Skeletal muscle cell (primary cell): ENCODE data around the gene RABGAP1.

ENCODE experiments used
- DNase-seq: peaks from one replicate; pipeline ENCODE4 v3.0.0-alpha.2; 2010; ENCODE audit warnings: low read depth
- H3K4me3 ChIP-seq: 2 replicates; pipeline ENCODE4 v1.5.1; 2011; ENCODE audit warnings: low read depth, mild to moderate bottlenecking, control low read depth, low read length, moderate library complexity

The RABGAP1 gene

DNA sequence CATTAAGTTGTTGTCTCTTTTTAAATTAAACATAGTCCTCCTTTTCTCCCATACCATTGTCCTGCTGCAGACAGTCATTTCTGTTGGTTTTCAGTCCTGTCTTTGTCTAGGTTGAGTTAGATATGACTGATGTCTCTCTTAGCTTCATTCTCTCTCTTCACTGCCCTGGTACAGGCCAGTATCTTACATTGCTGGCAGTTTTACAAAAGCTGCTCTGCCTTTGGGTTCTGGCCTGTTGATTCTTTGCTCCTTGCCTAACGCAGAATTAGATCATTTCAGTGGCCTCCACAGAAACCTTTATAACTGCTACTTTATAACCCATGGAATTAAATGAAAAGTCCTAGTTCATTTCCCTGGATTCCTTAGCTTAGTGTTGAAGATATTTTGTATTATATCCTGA lies 126.3 kb downstream of the RABGAP1 start:
- no peak for DNase-seq

DNA sequence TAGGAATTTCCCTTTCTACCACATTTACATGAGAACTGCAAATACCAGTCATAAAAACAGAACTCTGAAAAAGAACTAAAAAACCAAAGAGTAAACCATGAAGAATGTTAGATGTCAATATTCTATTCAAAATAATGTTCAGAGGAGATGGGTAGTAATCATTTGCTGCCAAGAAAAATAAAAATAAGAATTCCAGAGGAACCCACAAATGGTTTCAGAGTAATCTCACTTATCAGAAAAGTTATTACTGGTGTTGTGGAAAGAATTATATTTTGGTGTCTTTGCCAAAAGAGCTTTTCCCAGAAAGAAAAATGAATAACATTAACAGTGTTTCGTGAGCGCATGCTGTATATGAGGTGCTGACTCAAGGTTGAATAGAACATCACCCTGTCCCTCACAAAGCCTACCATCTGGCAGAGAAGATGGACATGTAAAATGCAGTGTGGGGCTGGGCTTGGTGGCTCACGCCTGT lies 128.2 kb downstream of the RABGAP1 start:
- DNase-seq, result peak; percentile 90
- H3K4me3 ChIP-seq, result no peak overlapping the region

More for the DNA sequence above, 126.3 kb downstream of the RABGAP1 start:
- H3K4me3 ChIP-seq, result no peak overlapping the region

DNA sequence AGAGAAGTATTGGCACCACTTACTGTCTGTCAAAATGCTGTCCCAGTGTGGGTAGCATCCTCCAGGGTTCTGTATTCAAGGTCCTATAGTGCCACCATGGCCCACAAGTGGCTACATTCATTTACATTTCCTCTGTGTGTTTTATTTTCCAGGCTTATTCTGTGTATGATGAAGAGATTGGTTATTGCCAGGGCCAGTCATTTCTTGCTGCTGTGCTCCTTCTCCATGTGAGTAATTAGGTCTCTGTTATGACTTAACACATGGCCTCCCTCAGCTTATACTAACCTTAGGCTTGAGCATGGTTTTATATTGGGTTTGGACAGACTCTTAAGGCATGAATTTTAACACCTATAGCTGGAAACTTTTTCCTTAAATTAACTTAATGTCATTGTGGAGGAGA lies 129.4 kb downstream of the RABGAP1 start:
- DNase-seq, result no peak
- no peak overlapping the region for H3K4me3 ChIP-seq

DNA sequence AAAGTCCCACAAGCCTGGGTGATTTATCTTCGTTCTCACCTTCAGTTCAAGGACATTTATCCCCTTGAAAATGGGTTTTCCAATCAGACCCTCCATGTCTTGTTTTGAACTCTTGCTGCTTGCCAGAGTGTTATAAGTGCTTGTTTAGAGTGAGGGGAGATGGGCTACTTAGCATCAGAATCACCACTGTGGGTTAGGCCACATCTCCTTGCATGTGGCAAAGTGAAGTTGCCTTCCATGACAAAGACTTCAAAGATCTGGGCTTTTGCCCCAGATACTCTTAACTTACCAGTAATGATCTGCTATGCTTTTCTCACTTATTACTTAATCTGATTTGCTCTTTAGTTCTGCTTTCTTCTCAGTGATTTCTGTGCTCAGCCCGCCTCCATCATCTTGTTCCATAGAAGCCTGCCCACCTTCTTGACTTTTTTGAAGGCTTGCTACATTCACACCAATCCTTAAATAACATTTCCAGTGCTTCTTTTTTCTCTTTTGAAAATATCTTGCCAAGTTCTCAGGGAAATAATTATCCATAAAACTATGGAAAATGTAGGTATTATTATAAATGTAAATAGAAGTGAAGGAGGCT lies 131.7 kb downstream of the RABGAP1 start:
- no peak for DNase-seq
- H3K4me3 ChIP-seq, result no peak overlapping the region

DNA sequence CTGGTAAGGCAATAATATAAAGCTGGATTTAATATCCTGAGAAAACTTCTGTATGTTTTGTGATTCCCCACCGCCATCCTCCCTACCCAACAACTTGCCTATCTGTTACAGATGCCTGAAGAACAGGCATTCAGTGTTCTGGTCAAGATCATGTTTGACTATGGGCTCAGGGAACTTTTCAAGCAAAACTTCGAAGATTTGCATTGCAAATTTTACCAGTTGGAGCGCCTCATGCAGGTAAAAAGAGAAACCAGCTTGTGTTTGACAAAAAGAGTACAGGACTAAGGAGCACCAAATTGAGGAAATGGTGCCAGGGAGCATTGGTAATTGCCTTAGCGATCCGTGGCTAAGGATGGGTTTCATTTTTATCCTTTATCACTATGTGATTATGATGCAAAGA lies 132.6 kb downstream of the RABGAP1 start:
- no peak overlapping the region for H3K4me3 ChIP-seq
- no peak for DNase-seq

DNA sequence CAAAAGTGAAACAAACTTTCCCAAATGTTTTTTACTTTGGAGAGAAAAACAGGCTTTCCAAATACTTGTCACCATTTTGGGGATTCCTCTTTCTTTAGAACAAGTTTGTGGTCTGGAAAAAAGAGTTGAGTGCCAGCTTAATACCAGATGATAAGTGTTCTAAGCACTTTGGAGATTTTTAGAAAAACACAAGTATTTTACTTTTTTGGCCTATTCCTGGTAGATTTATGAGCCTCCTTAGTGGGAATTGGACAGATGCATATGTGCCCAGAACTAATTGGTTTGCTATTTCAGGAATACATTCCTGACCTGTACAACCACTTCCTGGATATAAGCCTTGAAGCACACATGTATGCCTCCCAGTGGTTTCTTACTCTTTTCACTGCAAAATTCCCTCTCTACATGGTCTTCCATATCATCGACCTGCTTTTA lies 133.2 kb downstream of the RABGAP1 start:
- DNase-seq, result peak; percentile 67
- no peak overlapping the region for H3K4me3 ChIP-seq

DNA sequence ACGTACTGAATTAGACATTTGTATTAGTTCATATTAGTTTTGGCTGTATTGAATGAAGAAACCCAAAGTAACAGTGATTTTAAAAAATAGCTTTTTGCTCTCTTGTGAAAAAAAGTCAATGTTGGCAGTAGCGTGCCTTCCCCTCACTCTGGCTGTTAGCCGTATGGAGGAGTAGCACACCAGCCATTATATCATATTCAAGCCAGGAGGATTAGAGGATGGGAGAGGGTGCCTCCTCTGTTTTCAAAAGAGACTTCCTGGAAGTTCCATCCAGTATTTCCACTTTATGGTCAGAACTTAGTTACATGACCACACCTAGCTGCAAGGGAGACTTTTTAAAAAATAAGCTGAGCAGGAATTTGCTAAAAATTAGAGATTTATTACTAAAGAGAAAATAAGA lies 133.8 kb downstream of the RABGAP1 start:
- no peak overlapping the region for H3K4me3 ChIP-seq
- no peak for DNase-seq

DNA sequence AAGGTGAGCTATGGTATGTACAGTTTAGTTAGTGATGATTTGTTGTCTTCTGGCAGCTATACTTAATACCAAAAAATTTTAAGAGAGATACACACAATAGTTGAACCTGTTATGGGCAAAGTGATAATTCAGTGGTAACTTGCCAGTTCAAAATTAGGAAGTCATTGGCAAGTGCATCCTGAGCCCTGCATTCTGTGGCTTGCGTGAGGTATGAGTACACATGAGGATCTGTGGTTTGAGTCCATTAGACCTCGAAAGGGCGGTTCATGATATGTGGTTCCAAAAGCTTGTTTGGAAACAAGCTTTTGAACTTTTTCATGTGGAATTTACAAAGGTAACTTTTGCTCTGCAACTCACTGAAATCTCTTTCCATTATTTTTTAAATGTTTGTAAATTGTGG lies 139.6 kb downstream of the RABGAP1 start:
- DNase-seq, result no peak

DNA sequence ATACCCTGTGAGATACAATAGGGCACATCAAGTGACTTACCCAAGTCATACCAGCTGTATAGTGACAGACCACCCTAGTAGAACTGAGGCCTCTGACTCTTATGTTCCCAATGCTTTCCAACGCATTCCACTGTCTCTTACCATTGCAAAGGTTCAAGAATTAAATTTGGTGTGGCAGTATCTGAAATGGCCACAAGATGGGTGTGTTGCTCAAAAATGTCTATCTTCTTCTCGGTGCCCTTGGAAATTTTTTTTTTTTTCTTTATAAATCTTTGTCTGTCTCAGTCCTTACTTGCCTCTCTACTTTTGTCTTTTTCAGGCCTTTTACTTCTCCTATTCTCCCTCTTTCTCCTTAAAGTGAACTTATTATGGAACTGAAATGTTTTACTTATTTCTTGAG lies 141.0 kb downstream of the RABGAP1 start:
- no peak for DNase-seq
- no peak overlapping the region for H3K4me3 ChIP-seq

More for the DNA sequence above, 139.6 kb downstream of the RABGAP1 start:
- no peak overlapping the region for H3K4me3 ChIP-seq

DNA sequence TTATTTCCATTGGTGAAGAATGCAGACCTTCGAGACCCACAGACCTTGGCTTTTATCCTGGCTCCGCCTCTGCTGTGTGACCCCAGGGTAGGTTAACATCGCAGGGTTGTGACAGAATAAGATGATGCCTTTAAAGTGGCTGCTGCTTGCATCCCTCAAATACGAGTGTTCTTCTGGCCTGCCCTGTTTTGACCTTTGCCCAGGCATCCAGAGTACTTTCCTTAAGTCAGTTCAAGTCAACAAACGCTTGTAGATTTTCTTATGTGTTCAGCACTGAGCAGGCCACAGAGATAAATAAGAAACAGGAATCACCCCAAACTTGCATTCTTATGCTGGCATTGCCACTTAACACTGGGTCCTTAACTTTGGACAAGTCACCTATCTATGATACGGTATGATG lies 142.9 kb downstream of the RABGAP1 start:
- DNase-seq, result no peak

DNA sequence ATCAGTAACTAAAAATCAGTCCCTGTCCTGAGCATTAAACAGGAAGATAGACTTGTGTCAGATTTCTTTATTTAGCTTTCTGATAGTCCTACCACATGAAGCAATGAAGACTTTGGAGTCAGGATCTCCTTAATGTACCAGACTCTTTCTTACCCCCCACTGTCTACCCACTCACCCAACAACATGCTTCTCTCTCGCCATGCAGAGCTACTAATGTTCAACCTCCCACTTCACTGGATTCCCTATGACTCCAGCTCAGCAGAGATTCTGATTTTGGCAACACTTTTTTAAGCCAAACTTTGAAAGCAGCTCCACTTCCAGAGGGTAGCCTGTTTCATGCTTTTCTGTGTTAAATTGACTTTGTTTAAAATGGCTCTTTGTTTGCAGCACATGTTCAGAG lies 143.4 kb downstream of the RABGAP1 start:
- DNase-seq, result no peak
- H3K4me3 ChIP-seq, result no peak overlapping the region

More for the DNA sequence above, 142.9 kb downstream of the RABGAP1 start:
- H3K4me3 ChIP-seq, result no peak overlapping the region

DNA sequence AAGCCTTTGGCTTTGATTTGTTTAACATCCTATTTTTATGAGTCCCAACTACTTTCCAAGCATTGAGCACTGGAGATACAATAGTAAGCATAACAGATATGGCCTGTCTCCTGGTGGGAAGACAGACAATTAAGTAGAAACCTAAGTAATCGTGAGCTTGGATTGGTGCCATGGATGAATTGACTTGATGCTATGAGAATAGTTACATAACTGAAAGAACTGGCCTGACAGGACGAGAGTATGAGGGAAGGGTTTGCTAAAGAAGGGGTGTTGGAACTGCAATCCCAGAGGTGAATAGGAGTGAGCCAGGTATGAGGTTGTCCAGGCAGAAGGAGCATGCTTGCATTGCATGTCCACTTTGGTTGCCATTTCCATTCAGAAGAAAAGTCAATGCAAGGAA lies 145.1 kb downstream of the RABGAP1 start:
- no peak overlapping the region for H3K4me3 ChIP-seq

DNA sequence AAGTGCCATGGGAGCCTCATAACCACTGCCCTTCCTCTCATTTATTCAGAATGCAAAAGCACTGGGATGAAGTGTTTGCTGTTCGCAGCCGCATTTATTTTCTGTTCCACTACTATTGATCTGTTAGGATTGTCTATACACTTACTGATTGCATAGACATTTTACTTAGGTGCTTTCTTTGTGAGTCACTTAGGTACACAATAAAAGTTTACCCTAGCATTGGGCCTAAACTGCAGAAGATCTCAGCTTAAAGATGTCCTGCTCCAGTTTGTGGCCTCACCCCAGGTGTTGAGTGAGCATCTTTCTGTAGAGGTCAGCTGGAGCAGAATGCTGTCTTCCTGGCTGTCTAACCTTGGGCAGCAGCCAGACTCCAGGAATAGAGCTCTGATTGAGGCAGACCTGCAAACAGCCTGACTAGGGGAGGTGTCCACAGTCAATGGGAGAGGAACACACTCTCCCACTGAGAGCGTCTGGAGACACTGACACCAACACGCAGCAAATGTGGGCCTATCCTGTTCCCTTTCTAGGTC lies 146.6 kb downstream of the RABGAP1 start:
- no peak overlapping the region for H3K4me3 ChIP-seq
- no peak for DNase-seq

More for the DNA sequence above, 145.1 kb downstream of the RABGAP1 start:
- DNase-seq, result no peak

DNA sequence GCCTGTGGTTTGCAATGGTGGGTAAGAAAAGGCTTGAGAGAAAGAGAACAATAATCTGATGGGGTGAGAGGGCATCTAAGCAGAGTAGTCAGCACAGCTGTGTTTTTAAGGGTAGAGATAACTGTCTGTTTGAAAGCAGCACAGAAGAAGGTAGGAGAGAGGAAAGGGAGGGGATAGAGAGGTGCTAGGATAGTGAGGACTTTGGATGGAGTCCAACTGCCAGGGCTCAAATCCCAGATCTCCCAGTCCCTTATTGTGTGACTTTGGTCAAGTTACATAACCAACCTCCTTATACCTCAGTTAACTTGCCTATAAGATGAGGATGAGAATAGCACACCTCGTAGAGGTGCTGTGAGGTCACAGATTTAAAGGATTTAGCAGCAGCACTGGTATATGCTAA lies 148.2 kb downstream of the RABGAP1 start:
- DNase-seq, result no peak
- H3K4me3 ChIP-seq, result no peak overlapping the region

DNA sequence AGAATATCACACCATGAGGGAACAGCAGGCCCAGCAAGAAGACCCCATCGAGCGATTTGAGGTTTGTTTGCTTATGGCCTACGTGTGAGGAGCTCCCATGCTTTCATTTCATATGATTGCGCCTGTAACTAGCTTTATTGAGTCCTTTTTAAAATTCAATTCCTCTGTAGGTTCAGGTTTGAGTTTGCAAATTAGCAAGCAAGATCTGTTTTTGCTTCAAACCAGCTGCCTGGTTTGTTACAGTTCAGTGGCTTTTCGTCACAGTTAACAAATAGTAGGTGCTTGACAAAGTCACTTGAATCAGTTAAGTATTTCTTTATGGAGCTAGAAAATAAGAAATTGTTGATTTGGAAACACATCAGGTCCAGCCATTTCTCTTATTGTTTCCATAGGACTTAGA lies 149.0 kb downstream of the RABGAP1 start:
- DNase-seq, result no peak

DNA sequence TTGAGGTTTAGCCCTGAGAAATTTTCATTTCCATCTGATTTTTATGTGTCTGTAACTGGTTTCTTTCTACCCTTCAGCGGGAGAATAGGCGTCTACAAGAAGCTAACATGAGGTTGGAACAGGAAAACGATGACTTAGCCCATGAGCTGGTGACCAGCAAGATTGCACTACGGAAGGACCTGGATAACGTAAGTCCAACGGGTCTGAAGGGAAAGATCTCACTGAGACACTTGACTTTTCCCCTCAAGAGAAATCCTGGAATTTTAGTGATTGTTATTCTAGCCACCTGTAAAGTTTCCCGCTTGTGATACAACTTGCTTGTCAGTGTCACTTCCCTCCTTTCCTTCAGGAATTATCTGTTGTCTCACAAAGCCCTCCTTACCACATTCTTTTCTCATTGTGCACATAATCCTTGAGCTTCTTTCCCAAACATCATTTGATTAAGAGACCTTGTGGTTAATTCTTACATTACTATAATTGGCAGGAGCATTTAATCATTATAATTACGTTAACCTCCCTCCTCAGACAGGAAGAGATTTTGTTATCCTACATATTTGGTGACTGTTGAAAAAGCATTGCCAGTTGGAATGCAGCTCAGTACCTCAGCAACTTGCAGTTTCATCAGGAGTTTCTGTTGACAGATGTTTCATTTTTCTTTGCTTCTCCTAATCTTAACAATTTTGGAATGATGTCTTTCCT lies 149.5 kb downstream of the RABGAP1 start:
- no peak overlapping the region for H3K4me3 ChIP-seq
- DNase-seq, result no peak

More for the DNA sequence above, 149.0 kb downstream of the RABGAP1 start:
- H3K4me3 ChIP-seq, result no peak overlapping the region

DNA sequence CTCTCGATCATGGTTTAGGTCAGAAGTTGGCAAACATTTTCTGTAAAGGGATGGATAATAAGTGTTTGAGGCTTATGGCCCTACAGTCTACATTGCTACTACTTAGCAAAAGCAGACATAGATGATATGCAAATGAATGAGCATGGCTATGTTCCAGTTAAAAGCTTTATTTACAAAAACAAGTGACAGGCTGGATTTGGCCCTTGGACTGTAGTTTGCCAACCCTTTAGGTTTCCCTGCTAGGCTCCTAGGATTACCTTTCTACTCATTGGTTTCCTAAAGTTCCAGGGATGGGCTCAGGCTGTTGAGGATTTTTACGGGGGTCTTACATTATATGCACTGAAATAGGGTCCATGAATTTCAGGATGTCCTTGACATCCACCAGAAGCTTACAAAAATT lies 150.1 kb downstream of the RABGAP1 start:
- no peak overlapping the region for H3K4me3 ChIP-seq
- no peak for DNase-seq

DNA sequence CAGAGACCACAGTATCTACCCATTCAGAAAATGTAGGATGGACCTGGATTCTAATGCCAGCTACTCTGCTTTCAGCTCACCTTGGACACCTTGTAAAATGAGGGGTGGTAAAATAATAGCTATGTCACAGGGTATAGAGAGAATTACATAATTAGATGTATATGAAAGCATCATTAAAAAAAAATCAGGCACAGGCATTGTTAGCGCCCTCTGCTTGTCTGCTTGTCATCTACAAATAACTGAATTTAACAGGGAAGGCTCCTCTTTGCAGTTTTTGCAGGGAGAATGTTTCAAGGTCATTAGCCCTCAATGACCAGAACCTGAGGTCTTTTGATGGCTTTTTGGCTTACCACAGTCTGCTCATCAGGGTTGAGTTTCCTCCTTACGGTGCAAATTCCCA lies 150.6 kb downstream of the RABGAP1 start:
- DNase-seq, result no peak
- H3K4me3 ChIP-seq, result no peak overlapping the region

DNA sequence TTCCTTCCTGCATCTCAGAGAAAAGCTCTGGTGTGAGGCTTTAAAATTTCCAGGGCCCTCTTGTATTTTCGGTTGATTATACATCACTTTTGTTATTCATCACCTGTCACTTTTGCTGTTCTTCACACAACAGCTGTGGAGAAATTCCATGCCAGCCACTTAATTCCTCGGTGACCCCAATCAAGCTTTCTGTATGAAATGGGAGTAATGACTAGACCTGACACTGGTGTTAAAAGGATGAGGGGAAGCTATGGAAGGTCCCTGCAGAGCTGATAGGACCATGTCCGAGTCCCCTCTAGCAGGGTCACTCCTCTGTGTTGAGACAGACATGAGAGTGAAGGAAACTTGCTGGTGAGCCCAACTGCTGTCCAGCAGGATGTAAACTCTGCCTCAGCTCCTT lies 152.3 kb downstream of the RABGAP1 start:
- DNase-seq, result no peak
- H3K4me3 ChIP-seq, result no peak overlapping the region

DNA sequence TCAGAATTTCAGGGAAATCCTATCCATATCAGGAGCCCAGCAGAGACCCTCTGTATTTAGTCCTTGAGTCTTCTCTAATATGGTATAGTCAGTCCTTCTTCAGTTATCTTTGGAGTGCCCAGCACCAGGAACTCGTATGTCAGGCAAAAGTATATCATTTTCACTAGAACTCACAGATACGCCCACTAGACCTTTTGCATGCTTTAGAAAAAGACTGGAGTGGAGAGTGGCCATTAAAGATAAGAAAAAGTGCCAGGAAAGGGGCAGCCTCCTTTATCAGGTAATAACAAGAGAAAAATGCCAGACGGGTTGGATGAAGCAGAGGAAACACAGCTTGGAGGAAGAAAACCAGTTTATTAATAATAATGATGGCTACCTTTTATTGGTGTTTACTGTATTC lies 156.2 kb downstream of the RABGAP1 start:
- no peak for DNase-seq
- no peak overlapping the region for H3K4me3 ChIP-seq
